ENCODE results near the gene CHTF18. TPM values are rescaled to one million over a fixed set of nuclear protein-coding genes. Genes with fewer than 3 reads are reported as not detected.

CHTF18 gene
- total RNA-seq, 1 experiment from 2014 or later = 120 TPM

DNA sequence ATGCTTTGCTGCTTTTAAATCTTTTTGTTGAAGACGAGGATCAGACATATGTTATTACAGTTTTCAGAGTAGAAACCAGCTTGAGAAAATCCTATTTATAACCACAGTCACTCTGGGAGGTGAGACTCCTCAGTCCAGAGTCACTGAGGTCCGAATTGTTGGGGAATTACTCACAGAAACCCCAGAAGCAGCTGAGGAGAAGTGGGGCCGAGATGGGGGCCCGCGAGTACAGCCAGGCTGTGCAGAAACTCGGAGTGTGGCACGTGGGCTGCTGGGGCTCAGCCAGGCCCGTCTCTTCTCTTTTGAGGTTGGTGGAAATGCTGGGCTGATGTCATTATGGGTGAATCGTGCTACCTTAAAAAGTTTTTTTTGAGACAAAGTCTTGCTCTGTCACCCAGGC, 26.6 kb downstream of the CHTF18 start:
- H2BK12ac ChIP-seq (ENCODE audit: insufficient read length, low read depth, low read length) = no peak overlapping the region
- no peak overlapping the region for H3K9ac ChIP-seq (ENCODE audit: extremely low read depth, insufficient read length, low read length)
- no CpG with 5 or more reads among the region's 9 CpGs for WGBS (ENCODE audit: extremely low coverage, insufficient read length, low lambda C conversion rate)
- H3K56ac ChIP-seq (ENCODE audit: insufficient read length, low read depth, low read length) = no peak overlapping the region
- no peak overlapping the region for H2AFZ ChIP-seq (ENCODE audit: low read length)
- no peak overlapping the region for H2BK120ac ChIP-seq (ENCODE audit: low read depth, low read length, poor library complexity, severe bottlenecking)
- no peaks in the 10 kb centered on the region for H3K79me2 ChIP-seq (ENCODE audit: insufficient read depth, low read length)
- H4K20me1 ChIP-seq (ENCODE audit: control insufficient read depth, insufficient read depth, insufficient read length) = no peaks in the 10 kb centered on the region
- no peak overlapping the region for H3K4me2 ChIP-seq (ENCODE audit: insufficient read depth, insufficient read length, low read length)
- H3K4me1 ChIP-seq (ENCODE audit: insufficient read depth, low read length) = no peaks in the 10 kb centered on the region
- DNase-seq = no peak
- peaks cover 5% of the 10 kb centered on the region for H3K23me2 ChIP-seq (ENCODE audit: insufficient read length, low read depth, low read length, poor library complexity, severe bottlenecking)
- H2BK5ac ChIP-seq (ENCODE audit: insufficient read length, low read length) = no peak overlapping the region
- H3K4me3 Mint-ChIP-seq = no peak overlapping the region
- H2AK5ac ChIP-seq (ENCODE audit: insufficient read length, low read length) = no peak overlapping the region
- H3K4me1 Mint-ChIP-seq = peaks cover 2% of the 10 kb centered on the region in 2 experiments; a peak in 3 of 4 replicates
- no peaks in the 10 kb centered on the region; the same call in 1 of the 2 replicates for H3K27me3 ChIP-seq (ENCODE audit: insufficient read depth, low read length)
- peaks cover 34% of the 10 kb centered on the region for H3K27me3 Mint-ChIP-seq (ENCODE audit: low read depth)
- no peak overlapping the region for H2BK20ac ChIP-seq (ENCODE audit: low read depth, low read length, poor library complexity, severe bottlenecking)
- no peaks in the 10 kb centered on the region for H3K36me3 Mint-ChIP-seq (ENCODE audit: insufficient read depth in 1 of 3, low read depth in 3 of 3)
- no peak overlapping the region for H3K23ac ChIP-seq (ENCODE audit: insufficient read length, low read depth, low read length)
- H3K27ac Mint-ChIP-seq = no peak overlapping the region; a peak in 1 of 7 replicates
- H3K9me3 ChIP-seq (ENCODE audit: control insufficient read depth, low read depth, low read length) = no peaks in the 10 kb centered on the region
- TF ChIP-seq, protein P1, sequence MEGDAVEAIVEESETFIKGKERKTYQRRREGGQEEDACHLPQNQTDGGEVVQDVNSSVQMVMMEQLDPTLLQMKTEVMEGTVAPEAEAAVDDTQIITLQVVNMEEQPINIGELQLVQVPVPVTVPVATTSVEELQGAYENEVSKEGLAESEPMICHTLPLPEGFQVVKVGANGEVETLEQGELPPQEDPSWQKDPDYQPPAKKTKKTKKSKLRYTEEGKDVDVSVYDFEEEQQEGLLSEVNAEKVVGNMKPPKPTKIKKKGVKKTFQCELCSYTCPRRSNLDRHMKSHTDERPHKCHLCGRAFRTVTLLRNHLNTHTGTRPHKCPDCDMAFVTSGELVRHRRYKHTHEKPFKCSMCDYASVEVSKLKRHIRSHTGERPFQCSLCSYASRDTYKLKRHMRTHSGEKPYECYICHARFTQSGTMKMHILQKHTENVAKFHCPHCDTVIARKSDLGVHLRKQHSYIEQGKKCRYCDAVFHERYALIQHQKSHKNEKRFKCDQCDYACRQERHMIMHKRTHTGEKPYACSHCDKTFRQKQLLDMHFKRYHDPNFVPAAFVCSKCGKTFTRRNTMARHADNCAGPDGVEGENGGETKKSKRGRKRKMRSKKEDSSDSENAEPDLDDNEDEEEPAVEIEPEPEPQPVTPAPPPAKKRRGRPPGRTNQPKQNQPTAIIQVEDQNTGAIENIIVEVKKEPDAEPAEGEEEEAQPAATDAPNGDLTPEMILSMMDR (conservative IDR thresholded peaks at IDR 0.05) = no peak
- H3K27ac ChIP-seq (ENCODE audit: insufficient read length, low read depth, low read length) = no peak overlapping the region
- no peak overlapping the region for H3K14ac ChIP-seq (ENCODE audit: insufficient read depth, low read length)
- no peak overlapping the region for H3K18ac ChIP-seq (ENCODE audit: insufficient read length, low read depth, low read length)
- no peak overlapping the region for H2BK15ac ChIP-seq (ENCODE audit: low read depth, low read length)
- H3K4ac ChIP-seq (ENCODE audit: low read depth, low read length) = no peak overlapping the region
- no peak overlapping the region for H4K8ac ChIP-seq (replicated peaks; ENCODE audit: insufficient read length, low read depth, low read length)
- H3K9me3 Mint-ChIP-seq = 0 out of 5 replicates have a peak, but pooled peaks cover 0 to 3% of the 10 kb centered on the region in 2 experiments
- H4K91ac ChIP-seq (ENCODE audit: insufficient read length, low read depth, low read length) = no peak overlapping the region
- H4K5ac ChIP-seq (ENCODE audit: insufficient read length, low read depth, low read length) = no peak overlapping the region
- no peaks in the 10 kb centered on the region for H3K79me1 ChIP-seq (ENCODE audit: insufficient read depth, low read depth, low read length, poor library complexity, severe bottlenecking)
- H3T11ph ChIP-seq (ENCODE audit: low read length) = no peak overlapping the region
